Effector memory CD4-positive, alpha-beta T cell (primary cell): ENCODE data around the gene SSBP4.
"Not testable (repeated sequence)": the region's sequence is repeated elsewhere in the genome, so short reads cannot be mapped to it uniquely, and the experiment has no call there.

ENCODE experiments used
- DNase-seq, 3 donors: peaks; one replicate each; pipeline ENCODE4 v3.0.0-alpha.2; 2020
- H3K27ac ChIP-seq: 2 replicates; pipeline ENCODE4 v1.7.0; 2013; ENCODE audit warnings: mild to moderate bottlenecking, low read length, moderate library complexity; ENCODE audit not compliant: insufficient read depth, poor library complexity, severe bottlenecking
- H3K27me3 ChIP-seq: replicated peaks from 2 replicates; pipeline ENCODE4 v1.7.0; 2013; ENCODE audit warnings: mild to moderate bottlenecking, low read length; ENCODE audit not compliant: insufficient read depth, control insufficient read depth, poor library complexity, severe bottlenecking
- H3K36me3 ChIP-seq: 2 replicates; pipeline ENCODE4 v1.7.0; 2013; ENCODE audit warnings: mild to moderate bottlenecking, low read length, moderate library complexity; ENCODE audit not compliant: control insufficient read depth, insufficient read depth
- H3K4me1 ChIP-seq: 2 replicates; pipeline ENCODE4 v1.7.0; 2013; ENCODE audit warnings: low read length, mild to moderate bottlenecking; ENCODE audit not compliant: control insufficient read depth, insufficient read depth, poor library complexity, severe bottlenecking
- H3K4me3 ChIP-seq: 2 replicates; pipeline ENCODE4 v1.7.0; 2013; ENCODE audit warnings: low read length, low read depth, mild to moderate bottlenecking; ENCODE audit not compliant: insufficient read depth, poor library complexity, severe bottlenecking
- H3K9me3 ChIP-seq: 2 replicates; pipeline ENCODE4 v1.7.0; 2013; ENCODE audit warnings: mild to moderate bottlenecking, low read length, moderate library complexity; ENCODE audit not compliant: control insufficient read depth

The SSBP4 gene

DNA sequence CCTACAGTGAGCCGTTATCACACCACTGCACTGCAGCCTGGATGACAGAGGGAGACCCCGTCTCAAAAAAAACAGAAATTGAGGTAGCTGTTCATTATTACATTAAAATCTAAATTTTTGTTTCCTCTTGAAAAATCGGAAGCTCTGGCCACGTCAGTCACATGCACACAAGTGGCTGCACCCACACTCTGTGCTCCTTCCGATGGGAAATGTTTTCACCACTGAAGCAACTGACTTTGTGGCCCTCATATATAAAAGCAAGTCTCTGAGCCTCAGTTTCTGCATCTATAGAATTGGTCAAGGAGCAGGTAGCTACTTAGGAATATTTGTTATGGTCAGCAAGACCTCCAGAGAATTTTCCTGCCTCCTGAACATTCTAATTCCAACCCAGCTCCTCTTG lies 26.3 kb upstream of the SSBP4 start:
- no peaks in the 10 kb centered on the region for H3K36me3 ChIP-seq
- H3K4me3 ChIP-seq = no peak overlapping the region
- H3K9me3 ChIP-seq = no peaks in the 10 kb centered on the region
- no peak for DNase-seq
- H3K27me3 ChIP-seq = peaks cover 8% of the 10 kb centered on the region
- peaks cover 16% of the 10 kb centered on the region for H3K4me1 ChIP-seq
- H3K27ac ChIP-seq = no peak overlapping the region

- Histone ChIP-seq H3K27ac (no peak overlapping the region), H3K27me3 (peaks cover 8% of the 10 kb centered on the region), H3K9me3 (no peaks in the 10 kb centered on the region), H3K4me3 (no peak overlapping the region), H3K36me3 (no peaks in the 10 kb centered on the region), H3K4me1 (peaks cover 8% of the 10 kb centered on the region)
- no peak for DNase-seq
Observed at GRCh38 chr19:18393836-18394235, 25.4 kb upstream of the SSBP4 start.

- no peak overlapping the region for H3K27ac ChIP-seq
- no peaks in the 10 kb centered on the region for H3K9me3 ChIP-seq
- H3K36me3 ChIP-seq = no peaks in the 10 kb centered on the region
- no peak for DNase-seq
- peaks cover 8% of the 10 kb centered on the region for H3K4me1 ChIP-seq
- H3K27me3 ChIP-seq = peaks cover 8% of the 10 kb centered on the region
- no peak overlapping the region for H3K4me3 ChIP-seq
Observed at GRCh38 chr19:18396471-18397241, 22.5 kb upstream of the SSBP4 start.

GRCh38 chr19:18397242-18398202 lies 21.7 kb upstream of the SSBP4 start, which contains the start of gene LRRC25:
LRRC25 (minus strand) TSS chr19:18397622; CDS start chr19:18396963, 659 bp downstream.
- H3K9me3 ChIP-seq = no peaks in the 10 kb centered on the region
- peaks cover 8% of the 10 kb centered on the region for H3K27me3 ChIP-seq
- H3K4me3 ChIP-seq = no peak within 1 kb of the TSS
- DNase-seq = no peak
- H3K4me1 ChIP-seq = peaks cover 8% of the 10 kb centered on the region
- H3K27ac ChIP-seq = no peak within 1 kb of the TSS
- H3K36me3 ChIP-seq = no peaks in the 10 kb centered on the region

GRCh38 chr19:18399008-18399407 lies 20.2 kb upstream of the SSBP4 start:
- no peak for DNase-seq
- Histone ChIP-seq H3K4me1 (peaks cover 8% of the 10 kb centered on the region), H3K9me3 (no peaks in the 10 kb centered on the region), H3K4me3 (no peak overlapping the region), H3K36me3 (no peaks in the 10 kb centered on the region), H3K27me3 (peaks cover 8% of the 10 kb centered on the region), H3K27ac (no peak overlapping the region)

DNA sequence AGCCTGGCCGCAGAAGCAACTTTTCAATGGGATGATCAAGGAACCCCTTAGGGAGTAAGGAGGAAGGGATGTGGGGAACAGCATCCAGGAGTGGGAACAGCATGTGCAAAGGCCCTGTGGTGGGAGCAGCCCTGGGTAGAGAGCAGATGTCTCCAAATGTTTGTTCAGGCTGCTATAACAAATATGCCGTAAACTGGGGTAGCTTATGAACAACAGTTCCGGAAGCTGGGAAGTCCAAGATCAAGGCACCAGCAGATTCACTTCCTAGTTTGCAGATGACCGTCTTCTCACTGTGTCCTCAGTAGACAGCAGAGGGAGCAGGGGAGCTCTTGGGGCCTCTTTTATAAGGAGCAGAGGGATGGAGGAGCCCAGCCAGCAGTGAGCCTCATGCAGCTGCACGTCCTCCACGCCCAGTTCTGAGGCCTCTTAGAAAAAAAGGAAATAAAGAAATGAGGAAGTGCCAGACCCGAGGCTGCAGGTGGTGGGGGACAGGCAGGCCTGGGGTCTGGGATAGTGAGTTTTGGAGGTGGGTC lies 17.6 kb upstream of the SSBP4 start:
- H3K4me3 ChIP-seq = no peak overlapping the region
- H3K4me1 ChIP-seq = peaks cover 8% of the 10 kb centered on the region
- H3K9me3 ChIP-seq = no peaks in the 10 kb centered on the region
- H3K36me3 ChIP-seq = no peaks in the 10 kb centered on the region
- DNase-seq = no peak
- no peak overlapping the region for H3K27ac ChIP-seq
- H3K27me3 ChIP-seq = peaks cover 8% of the 10 kb centered on the region

DNA sequence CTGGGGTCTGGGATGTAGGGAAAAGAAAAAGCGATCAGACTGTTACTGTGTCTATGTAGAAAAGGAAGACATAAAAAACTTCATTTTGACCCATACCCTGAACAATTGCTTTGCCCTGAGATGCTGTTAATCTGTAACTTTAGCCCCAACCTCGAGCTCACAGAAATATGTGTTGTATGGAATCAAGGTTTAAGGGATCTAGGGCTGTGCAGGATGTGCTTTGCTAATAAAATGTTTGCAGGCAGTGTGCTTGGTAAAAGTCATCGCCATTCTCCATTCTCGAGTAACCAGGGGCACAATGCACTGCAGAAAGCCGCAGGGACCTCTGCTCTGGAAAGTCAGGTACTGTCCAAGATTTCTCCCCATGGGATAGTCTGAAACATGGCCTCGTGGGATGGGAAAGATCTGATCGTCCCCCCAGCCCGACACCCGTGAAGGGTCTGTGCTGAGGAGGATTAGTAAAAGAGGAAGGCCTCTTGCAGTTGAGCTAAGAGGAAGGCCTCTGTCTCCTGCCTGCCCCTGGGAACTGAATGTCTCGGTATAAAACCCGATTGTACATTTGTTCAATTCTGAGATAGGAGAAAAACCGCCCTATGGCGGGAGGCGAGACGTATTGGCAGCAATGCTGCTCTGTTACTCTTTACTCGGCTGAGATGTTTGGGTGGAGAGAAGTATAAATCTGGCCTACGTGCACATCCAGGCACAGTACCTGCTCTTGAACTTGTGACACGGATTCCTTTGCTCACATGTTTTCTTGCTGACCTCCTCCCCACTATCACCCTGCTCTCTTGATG lies 16.5 kb upstream of the SSBP4 start:
- not testable (repeated sequence) for H3K4me3 ChIP-seq, DNase-seq, H3K36me3 ChIP-seq, H3K4me1 ChIP-seq, H3K27ac ChIP-seq, H3K27me3 ChIP-seq, H3K9me3 ChIP-seq

DNA sequence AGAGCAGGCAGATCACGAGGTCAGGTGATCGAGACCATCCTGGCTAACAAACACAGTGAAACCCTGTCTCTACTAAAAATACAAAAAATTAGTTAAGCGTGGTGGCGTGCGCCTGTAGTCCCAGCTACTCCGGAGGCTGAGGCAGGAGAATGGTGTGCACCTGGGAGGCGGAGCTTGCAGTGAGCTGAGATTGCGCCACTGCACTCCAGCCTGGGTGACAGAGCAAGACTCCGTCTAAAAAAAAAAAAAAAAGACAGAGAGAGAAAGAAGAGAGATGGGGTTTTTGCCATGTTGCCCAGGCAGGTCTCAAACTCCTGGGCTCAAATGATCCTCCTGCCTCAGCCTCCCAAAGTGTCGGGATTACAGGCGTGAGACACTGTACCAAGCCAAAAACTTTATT lies 13.4 kb upstream of the SSBP4 start:
- not testable (repeated sequence) for H3K4me1 ChIP-seq

GRCh38 chr19:18406749-18407148 lies 12.4 kb upstream of the SSBP4 start:
- Histone ChIP-seq H3K9me3 (no peaks in the 10 kb centered on the region), H3K27ac (no peak overlapping the region), H3K4me1 (no peaks in the 10 kb centered on the region), H3K36me3 (no peaks in the 10 kb centered on the region), H3K27me3 (no peaks in the 10 kb centered on the region), H3K4me3 (no peak overlapping the region)
- no peak for DNase-seq

More for the DNA sequence above, 13.4 kb upstream of the SSBP4 start:
- H3K9me3 ChIP-seq, H3K27ac ChIP-seq, H3K36me3 ChIP-seq, DNase-seq, H3K4me3 ChIP-seq, H3K27me3 ChIP-seq: not testable (repeated sequence)
